H1 (cell line): ENCODE data around the gene KLF16. TPM values are rescaled to one million over a fixed set of nuclear protein-coding genes. Genes with fewer than 3 reads are reported as not detected.

ENCODE experiments used
- CTCF ChIA-PET: fragments of 300-600 bp; sonication (Branson Sonifier 250); formaldehyde crosslinking; loops from one replicate; lab custom pipeline; 2021; ENCODE audit not compliant: partially characterized antibody; lab: Charles Lee
- POLR2A ChIA-PET: fragments of 300-600 bp; sonication (Branson Sonifier 250); formaldehyde crosslinking; loops from one replicate; lab custom pipeline; 2021; ENCODE audit warnings: inconsistent platforms; ENCODE audit not compliant: partially characterized antibody; lab: Charles Lee
- DNase-seq, 2 experiments: peaks; one replicate each; pipeline versions ENCODE4 v3.0.0 to v3.0.0-alpha.2; 2010 to 2022; ENCODE audit warnings: low spot score in 2 of 2, low read depth in 1 of 2, mixed read lengths in 1 of 2
- FAIRE-seq: peaks from 2 replicates; lab custom pipeline; 2011; peaks lifted over from hg19 to GRCh38; lab: Jason Lieb, UNC
- H2AFZ ChIP-seq: 2 replicates; pipeline ENCODE4 v1.8.1; 2012; ENCODE audit warnings: low read length, inconsistent platforms
- H2AK5ac ChIP-seq: 2 replicates; pipeline ENCODE4 v1.6.1; 2013; ENCODE audit warnings: low read depth, low read length
- H2BK120ac ChIP-seq: replicated peaks from 2 replicates; pipeline ENCODE3; 2013; ENCODE audit warnings: low read depth, low read length, inconsistent platforms
- H2BK12ac ChIP-seq: 2 replicates; pipeline ENCODE4 v1.6.1; 2013; ENCODE audit warnings: low read depth, low read length
- H2BK15ac ChIP-seq: 2 replicates; pipeline ENCODE4 v1.6.1; 2013; ENCODE audit warnings: low read length
- H2BK20ac ChIP-seq: 2 replicates; pipeline ENCODE4 v1.6.1; 2013; ENCODE audit warnings: low read length
- H2BK5ac ChIP-seq: 2 replicates; pipeline ENCODE4 v1.6.1; 2013; ENCODE audit warnings: low read depth, low read length
- H3K14ac ChIP-seq: 2 replicates; pipeline ENCODE4 v1.6.1; 2013; ENCODE audit warnings: inconsistent platforms; ENCODE audit not compliant: insufficient read length
- H3K18ac ChIP-seq: 2 replicates; pipeline ENCODE4 v1.6.1; 2013; ENCODE audit warnings: low read length; ENCODE audit errors: extremely low read depth
- H3K23ac ChIP-seq: 2 replicates; pipeline ENCODE4 v1.6.1; 2013; ENCODE audit warnings: inconsistent platforms; ENCODE audit not compliant: insufficient read length
- H3K23me2 ChIP-seq: 2 replicates; pipeline ENCODE4 v1.6.1; 2013; ENCODE audit warnings: low read depth, low read length
- H3K27ac ChIP-seq: 2 replicates; pipeline ENCODE4 v1.6.1; 2011; ENCODE audit warnings: low read depth, low read length, inconsistent platforms
- H3K27me3 ChIP-seq, 4 experiments: replicated peaks in 1 of 4; 1 replicate in 1 of 4; 2 replicates in 3 of 4; pipeline versions ENCODE4 v1.6.1 to v1.8.1; 2011 to 2013; ENCODE audit warnings: low read length in 3 of 4, mild to moderate bottlenecking in 3 of 4, inconsistent platforms in 2 of 4, mixed read lengths in 2 of 4, moderate library complexity in 1 of 4; ENCODE audit not compliant: control insufficient read depth in 3 of 4, insufficient read depth in 3 of 4; ENCODE audit errors: extremely low read depth in 1 of 4
- H3K36me3 ChIP-seq, 4 experiments: 2 replicates each; pipeline versions ENCODE4 v1.6.1 to v1.8.1; 2011 to 2013; ENCODE audit warnings: mild to moderate bottlenecking in 4 of 4, low read length in 3 of 4, moderate library complexity in 2 of 4, control low read depth in 1 of 4, inconsistent platforms in 1 of 4; ENCODE audit not compliant: insufficient read depth in 4 of 4, control insufficient read depth in 2 of 4
- H3K4ac ChIP-seq: replicated peaks from 2 replicates; pipeline ENCODE3; 2013; ENCODE audit warnings: low read length, low read depth, mixed read lengths, inconsistent platforms; ENCODE audit not compliant: insufficient read length
- H3K4me1 ChIP-seq, 4 experiments: replicated peaks in 1 of 4; 1 replicate in 1 of 4; 2 replicates in 3 of 4; pipeline versions ENCODE4 v1.6.1 to v1.8.1; 2011 to 2013; ENCODE audit warnings: low read length in 3 of 4, inconsistent platforms in 2 of 4, mixed read lengths in 1 of 4; ENCODE audit not compliant: insufficient read depth in 4 of 4, control insufficient read depth in 3 of 4
- H3K4me2 ChIP-seq, 2 experiments: 2 replicates each; pipeline versions ENCODE4 v1.6.1 to v1.8.1; 2011 to 2013; ENCODE audit warnings: low read depth in 2 of 2, low read length in 2 of 2, control low read depth in 1 of 2, inconsistent platforms in 1 of 2, mild to moderate bottlenecking in 1 of 2; ENCODE audit not compliant: insufficient read depth in 1 of 2
- H3K4me3 ChIP-seq, 4 experiments: fragments of 200-600, 300-600 bp in 1 of 4; sonication (generic), shearing (Covaris generic), sonication (Bioruptor Twin) in 1 of 4; 2 replicates each; pipeline versions ENCODE4 v1.5.1 to v1.8.1; 2011 to 2016; ENCODE audit warnings: low read length in 4 of 4, low read depth in 3 of 4, control low read depth in 2 of 4, inconsistent platforms in 2 of 4, mild to moderate bottlenecking in 2 of 4, mixed read lengths in 1 of 4, moderate library complexity in 1 of 4; ENCODE audit not compliant: insufficient read depth in 2 of 4; ENCODE audit errors: extremely low read depth in 1 of 4
- H3K56ac ChIP-seq: replicated peaks from 2 replicates; pipeline ENCODE3; 2013; ENCODE audit warnings: low read depth, mild to moderate bottlenecking, mixed read lengths, low read length, inconsistent platforms; ENCODE audit not compliant: insufficient read length
- H3K79me1 ChIP-seq: 2 replicates; pipeline ENCODE4 v1.6.1; 2013; ENCODE audit warnings: low read depth, low read length, control low read depth
- H3K79me2 ChIP-seq, 2 experiments: 2 replicates each; pipeline versions ENCODE4 v1.6.1 to v1.8.1; 2012 to 2013; ENCODE audit warnings: low read length in 2 of 2, mild to moderate bottlenecking in 2 of 2, inconsistent platforms in 1 of 2; ENCODE audit not compliant: insufficient read depth in 2 of 2, control insufficient read depth in 1 of 2
- H3K9ac ChIP-seq, 4 experiments: replicated peaks in 1 of 4; 1 replicate in 1 of 4; 2 replicates in 3 of 4; pipeline versions ENCODE4 v1.6.1 to v1.8.1; 2011 to 2013; ENCODE audit warnings: low read depth in 3 of 4, low read length in 3 of 4, control low read depth in 2 of 4, mild to moderate bottlenecking in 2 of 4, moderate library complexity in 2 of 4, inconsistent platforms in 1 of 4; ENCODE audit errors: extremely low read depth in 1 of 4
- H3K9me3 ChIP-seq, 2 experiments: 2 replicates each; pipeline versions ENCODE4 v1.6.1 to v1.8.1; 2012 to 2013; ENCODE audit warnings: mild to moderate bottlenecking in 2 of 2, moderate library complexity in 2 of 2, control low read depth in 1 of 2, inconsistent platforms in 1 of 2, low read depth in 1 of 2, low read length in 1 of 2, mixed read lengths in 1 of 2; ENCODE audit not compliant: insufficient read depth in 2 of 2
- H4K20me1 ChIP-seq, 2 experiments: replicated peaks in 1 of 2; 2 replicates each; pipeline versions ENCODE3 to v1.8.1; 2011 to 2013; ENCODE audit warnings: inconsistent platforms in 2 of 2, low read length in 2 of 2, mild to moderate bottlenecking in 1 of 2; ENCODE audit not compliant: insufficient read depth in 2 of 2, control insufficient read depth in 1 of 2
- H4K5ac ChIP-seq: 2 replicates; pipeline ENCODE4 v1.6.1; 2013; ENCODE audit warnings: low read length, low read depth, mixed read lengths, inconsistent platforms; ENCODE audit not compliant: insufficient read length
- H4K8ac ChIP-seq: 2 replicates; pipeline ENCODE4 v1.8.0; 2013; ENCODE audit warnings: mild to moderate bottlenecking, moderate library complexity, low read length, inconsistent platforms; ENCODE audit not compliant: insufficient read depth; ENCODE audit errors: extremely low read depth
- H4K91ac ChIP-seq: replicated peaks from 2 replicates; pipeline ENCODE3; 2013; ENCODE audit warnings: low read length, mixed read lengths, inconsistent platforms; ENCODE audit not compliant: insufficient read length
- ATF2 ChIP-seq: IDR thresholded peaks from 2 replicates; pipeline ENCODE4 v1.6.1; 2012; ENCODE audit warnings: low read length, inconsistent platforms
- CHD1 ChIP-seq: IDR thresholded peaks from 2 replicates; pipeline ENCODE4 v1.6.1; 2012; ENCODE audit warnings: low read depth, low read length, improper control_type of control experiment
- WGBS, 2 experiments: shearing (Covaris generic) in 1 of 2; methylation state at CpG; one replicate each; pipeline versions ENCODE4 v1.1.6 to v1.1.7; 2013 to 2015; ENCODE audit warnings: low lambda C conversion rate in 2 of 2, mixed read lengths in 2 of 2, inconsistent platforms in 1 of 2, low coverage in 1 of 2, missing lambda C conversion rate in 1 of 2; ENCODE audit not compliant: insufficient replicate concordance in 2 of 2, insufficient coverage in 1 of 2, insufficient read length in 1 of 2; ENCODE audit errors: extremely low coverage in 1 of 2, missing lambda C conversion rate in 1 of 2; 5-methylcytosine and 5-hydroxymethylcytosine counted together
- polyA plus RNA-seq, 7 experiments: library from polyadenylated mRNA; depleted of rRNA in 3 of 7; stranded (reverse) in 5 of 7; unstranded in 2 of 7; fragments of >200 nt in 5 of 7; fragments of 200-250 nt in 2 of 7; gene quantifications; 1 replicate in 5 of 7; 2 replicates in 1 of 7; 4 replicates in 1 of 7; pipeline versions ENCODE4 v1.2.1 to v1.2.3, GENCODE V29; 2011 to 2013; ENCODE audit warnings: missing spikeins in 2 of 7, mixed read lengths in 2 of 7
- total RNA-seq: library from RNA; stranded (reverse); fragmentation: NEBNext Ultra II Directional; extraction: Animal tissue kit (Norgen Biotek cat#: 25700); gene quantifications from 2 replicates; pipeline ENCODE4 v1.2.1, GENCODE V29; 2021

The KLF16 gene
- total and polyA plus RNA-seq, 2 of the 8 experiments (the other 6 are each of a cell fraction or from before 2014, with no cell fraction given), result 14.3 to 45.9 TPM

- Histone ChIP-seq H3K4me2 (no peak overlapping the region), H2BK120ac (no peak overlapping the region), H3K36me3 (peaks cover 0 to under 1% (median 0%) of the 10 kb centered on the region in 4 experiments; a peak in 1 of 8 replicates), H3K4me3 (no peak overlapping the region), H3K79me1 (no peaks in the 10 kb centered on the region; the same call in 1 of the 2 replicates), H3K27me3 (peaks cover 0 to 3% (median 0%) of the 10 kb centered on the region in 4 experiments; a peak in 3 of 7 replicates), H4K5ac (no peak overlapping the region), H3K9ac (no peak overlapping the region), H2AK5ac (peak overlapping the region; percentile 65; the same call in 1 of the 2 replicates), H3K18ac (no peak overlapping the region), H4K91ac (no peak overlapping the region), H4K20me1 (no peaks in the 10 kb centered on the region), H2BK12ac (no peak overlapping the region), H3K56ac (no peak overlapping the region), H2BK20ac (no peak overlapping the region), H2AFZ (no peak overlapping the region), H3K9me3 (no peaks in the 10 kb centered on the region), H2BK5ac (no peak overlapping the region), H3K27ac (no peak overlapping the region), H3K4me1 (peaks cover 0 to 2% (median 0%) of the 10 kb centered on the region in 4 experiments; a peak in 3 of 7 replicates), H3K14ac (no peak overlapping the region), H3K23me2 (peaks cover 2% of the 10 kb centered on the region), H2BK15ac (0 out of 2 replicates have a peak overlapping the region, but pooled peaks have one; percentile 16), H3K79me2 (no peaks in the 10 kb centered on the region), H3K4ac (no peak overlapping the region), H3K23ac (no peak overlapping the region), H4K8ac (no peak overlapping the region)
- FAIRE-seq (no peak), DNase-seq (no peak)
- POLR2A ChIA-PET, result interaction anchor here (0.5 to 1.2 kb wide), 3 partner anchors 12 to 27 kb away, joined by 3 to 4 read pairs (median 3); no protein-coding TSS in a partner anchor
- CTCF ChIA-PET, result interaction anchor here (0.7 to 6.2 kb wide), 7 partner anchors 10 to 47 kb away, joined by 3 to 73 read pairs (median 3); no protein-coding TSS in a partner anchor
- 93% methylated on average over 17 of the region's 19 CpGs; no CpG with 5 or more reads in 1 of the 2 experiments for WGBS, 2 experiments
- TF ChIP-seq CHD1 (no peak), ATF2 (no peak)
These were observed 52.8 kb downstream of the KLF16 start for GRCh38 chr19:1810439-1811160.
